ENCODE data around the gene TRPM6.

DNA sequence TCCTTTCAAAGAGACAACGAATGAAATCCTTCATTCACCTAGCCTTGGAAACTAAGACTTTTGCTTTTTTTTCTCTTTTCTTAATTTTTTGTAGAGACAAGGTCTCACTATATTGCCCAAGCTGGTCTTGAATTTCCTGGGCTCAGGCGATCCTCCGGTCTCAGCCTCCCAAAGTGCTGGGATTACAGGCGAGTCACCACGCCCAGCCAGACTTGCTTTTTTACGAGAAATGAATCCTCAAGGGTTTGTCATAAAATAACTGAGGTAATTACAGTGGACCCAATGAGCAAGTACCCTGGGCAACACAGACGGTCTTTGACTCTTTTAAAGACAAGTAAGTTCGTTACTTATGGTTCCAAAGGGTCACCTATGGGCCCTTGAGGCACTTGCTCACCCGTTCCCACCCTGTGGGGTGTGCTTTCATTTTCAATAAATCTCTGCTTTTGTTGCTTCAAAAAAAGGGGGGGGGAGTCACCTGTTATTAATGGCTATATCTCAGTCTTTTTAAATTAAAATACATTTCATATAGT lies 70.4 kb downstream of the TRPM6 start:
- TF ChIP-seq, protein P1, sequence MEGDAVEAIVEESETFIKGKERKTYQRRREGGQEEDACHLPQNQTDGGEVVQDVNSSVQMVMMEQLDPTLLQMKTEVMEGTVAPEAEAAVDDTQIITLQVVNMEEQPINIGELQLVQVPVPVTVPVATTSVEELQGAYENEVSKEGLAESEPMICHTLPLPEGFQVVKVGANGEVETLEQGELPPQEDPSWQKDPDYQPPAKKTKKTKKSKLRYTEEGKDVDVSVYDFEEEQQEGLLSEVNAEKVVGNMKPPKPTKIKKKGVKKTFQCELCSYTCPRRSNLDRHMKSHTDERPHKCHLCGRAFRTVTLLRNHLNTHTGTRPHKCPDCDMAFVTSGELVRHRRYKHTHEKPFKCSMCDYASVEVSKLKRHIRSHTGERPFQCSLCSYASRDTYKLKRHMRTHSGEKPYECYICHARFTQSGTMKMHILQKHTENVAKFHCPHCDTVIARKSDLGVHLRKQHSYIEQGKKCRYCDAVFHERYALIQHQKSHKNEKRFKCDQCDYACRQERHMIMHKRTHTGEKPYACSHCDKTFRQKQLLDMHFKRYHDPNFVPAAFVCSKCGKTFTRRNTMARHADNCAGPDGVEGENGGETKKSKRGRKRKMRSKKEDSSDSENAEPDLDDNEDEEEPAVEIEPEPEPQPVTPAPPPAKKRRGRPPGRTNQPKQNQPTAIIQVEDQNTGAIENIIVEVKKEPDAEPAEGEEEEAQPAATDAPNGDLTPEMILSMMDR (IDR thresholded peaks at IDR 0.05), result no peak
- TF ChIP-seq JUN (CRISPR knock-in tag; IDR thresholded peaks at IDR 0.05) (no peak), SP1 (CRISPR knock-in tag; conservative IDR thresholded peaks at IDR 0.05) (no peak)
- TF ChIP-seq, protein P2, sequence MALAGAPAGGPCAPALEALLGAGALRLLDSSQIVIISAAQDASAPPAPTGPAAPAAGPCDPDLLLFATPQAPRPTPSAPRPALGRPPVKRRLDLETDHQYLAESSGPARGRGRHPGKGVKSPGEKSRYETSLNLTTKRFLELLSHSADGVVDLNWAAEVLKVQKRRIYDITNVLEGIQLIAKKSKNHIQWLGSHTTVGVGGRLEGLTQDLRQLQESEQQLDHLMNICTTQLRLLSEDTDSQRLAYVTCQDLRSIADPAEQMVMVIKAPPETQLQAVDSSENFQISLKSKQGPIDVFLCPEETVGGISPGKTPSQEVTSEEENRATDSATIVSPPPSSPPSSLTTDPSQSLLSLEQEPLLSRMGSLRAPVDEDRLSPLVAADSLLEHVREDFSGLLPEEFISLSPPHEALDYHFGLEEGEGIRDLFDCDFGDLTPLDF (CRISPR knock-in tag; IDR thresholded peaks at IDR 0.05), result no peak
- TF ChIP-seq, protein P3, sequence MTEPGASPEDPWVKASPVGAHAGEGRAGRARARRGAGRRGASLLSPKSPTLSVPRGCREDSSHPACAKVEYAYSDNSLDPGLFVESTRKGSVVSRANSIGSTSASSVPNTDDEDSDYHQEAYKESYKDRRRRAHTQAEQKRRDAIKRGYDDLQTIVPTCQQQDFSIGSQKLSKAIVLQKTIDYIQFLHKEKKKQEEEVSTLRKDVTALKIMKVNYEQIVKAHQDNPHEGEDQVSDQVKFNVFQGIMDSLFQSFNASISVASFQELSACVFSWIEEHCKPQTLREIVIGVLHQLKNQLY (CRISPR knock-in tag; IDR thresholded peaks at IDR 0.05), result no peak
- TF ChIP-seq, protein P4, sequence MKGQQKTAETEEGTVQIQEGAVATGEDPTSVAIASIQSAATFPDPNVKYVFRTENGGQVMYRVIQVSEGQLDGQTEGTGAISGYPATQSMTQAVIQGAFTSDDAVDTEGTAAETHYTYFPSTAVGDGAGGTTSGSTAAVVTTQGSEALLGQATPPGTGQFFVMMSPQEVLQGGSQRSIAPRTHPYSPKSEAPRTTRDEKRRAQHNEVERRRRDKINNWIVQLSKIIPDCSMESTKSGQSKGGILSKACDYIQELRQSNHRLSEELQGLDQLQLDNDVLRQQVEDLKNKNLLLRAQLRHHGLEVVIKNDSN (CRISPR knock-in tag; IDR thresholded peaks at IDR 0.05), result no peak
